ENCODE measurements around the gene DOCK11. TPM values are rescaled to one million over a fixed set of nuclear protein-coding genes. Genes with fewer than 3 reads are reported as not detected.

DOCK11 gene
- total and polyA plus RNA-seq, 10 of the 15 experiments (the other 5 are each of a cell fraction or from before 2014, with no cell fraction given): 16.3 to 30.7 (median 19.8) TPM

GRCh38 chrX:118688935-118689334, 193.3 kb downstream of the DOCK11 start:
- 77% methylated on average over 3 of the region's 3 CpGs for WGBS (ENCODE audit: insufficient coverage, insufficient replicate concordance, low lambda C conversion rate, missing lambda C conversion rate)
- Histone ChIP-seq H2AFZ (ENCODE audit: control insufficient read depth, low read depth, low read length) (no peak overlapping the region), H3K79me2 (ENCODE audit: control insufficient read depth, insufficient read depth, low read length) (no peaks in the 10 kb centered on the region), H3K4me1 (ENCODE audit: control insufficient read depth, insufficient read depth, low read length) (no peaks in the 10 kb centered on the region), H3K9ac (ENCODE audit: control insufficient read depth, insufficient read depth, low read length) (no peak overlapping the region), H3K27me3 (replicated peaks in 1 of 2; ENCODE audit: control insufficient read depth in 2 of 2, insufficient read depth in 2 of 2, low read length in 1 of 2) (no peaks in the 10 kb centered on the region), H4K20me1 (ENCODE audit: control insufficient read depth, insufficient read depth) (no peaks in the 10 kb centered on the region), H3K4me2 (ENCODE audit: control insufficient read depth, insufficient read depth) (no peak overlapping the region), H3K27ac (ENCODE audit: control insufficient read depth, insufficient read depth) (no peak overlapping the region), H3K36me3 (ENCODE audit: control insufficient read depth in 2 of 2, insufficient read depth in 2 of 2, low read length in 1 of 2) (no peaks in the 10 kb centered on the region), H3K4me3 (no peak overlapping the region), H3K9me3 (replicated peaks; ENCODE audit: control insufficient read depth, insufficient read depth, low read length) (no peaks in the 10 kb centered on the region)
- ChIA-PET SMC1A (ENCODE audit: uncharacterized antibody, unreplicated experiment) (interaction anchor here (0.6 to 0.7 kb wide), 2 partner anchors 17 to 38 kb away, joined by 3 to 4 read pairs; no protein-coding TSS in a partner anchor), POLR2A (no interaction called here), CTCF (interaction anchor here (0.6 to 1.2 kb wide), 2 partner anchors 28 to 33 kb away, joined by 3 read pairs; no protein-coding TSS in a partner anchor), RAD21 (ENCODE audit: unreplicated experiment) (no interaction called here)
- ATAC-seq (no peak), FAIRE-seq (no peak), DNase-seq (ENCODE audit: low read depth, low spot score) (no peak)
- intact Hi-C loops (cut with micrococcal nuclease; ENCODE audit: unreplicated experiment) (no loop called here), in situ Hi-C loops (cut with MboI) (no loop called here)
- BruUV-seq (replicated peaks): no TSS peak
- TF ChIP-seq ZNF592 (IDR thresholded peaks at IDR 0.05) (no peak), NR2F1 (conservative IDR thresholded peaks at IDR 0.05) (no peak), CTCF (IDR thresholded peaks at IDR 0.05 in 2 of 3, conservative IDR thresholded peaks at IDR 0.05 in 1 of 3; ENCODE audit: control insufficient read depth in 2 of 3, extremely low read depth in 1 of 3, insufficient read depth in 1 of 3, low read depth in 3 of 3, low read length in 3 of 3) (no peak), RAD51 (IDR thresholded peaks at IDR 0.05) (no peak), EZH2 (IDR thresholded peaks at IDR 0.05; ENCODE audit: borderline replicate concordance, control insufficient read depth, low read depth, low read length) (no peak), ZBTB33 (IDR thresholded peaks at IDR 0.05) (no peak), FOXK2 (IDR thresholded peaks at IDR 0.05) (no peak), RELA (IDR thresholded peaks at IDR 0.05; ENCODE audit: borderline replicate concordance, partially characterized antibody) (no peak), EP300 (IDR thresholded peaks at IDR 0.05; ENCODE audit: borderline replicate concordance in 1 of 2, control insufficient read depth in 1 of 2, low read depth in 2 of 2, low read length in 2 of 2) (no peak), YBX1 (IDR thresholded peaks at IDR 0.05) (no peak), FOXM1 (IDR thresholded peaks at IDR 0.05; ENCODE audit: low read depth, low read length) (no peak), ZNF24 (IDR thresholded peaks at IDR 0.05) (no peak), NFXL1 (IDR thresholded peaks at IDR 0.05; ENCODE audit: borderline replicate concordance) (no peak)
